Medulla oblongata (tissue), 1 donor: Measurements from ENCODE around the gene ATP5F1A.
"Not testable (repeated sequence)": the region's sequence is repeated elsewhere in the genome, so short reads cannot be mapped to it uniquely, and the experiment has no call there.

Source experiments
- DNase-seq: peaks from one replicate; pipeline ENCODE4 v3.0.0-alpha.2; 2015; ENCODE audit errors: extremely low spot score

Gene ATP5F1A

GRCh38 chr18:46047369-46047768 lies 50.7 kb downstream of the ATP5F1A start:
- not testable (repeated sequence) for DNase-seq

DNA sequence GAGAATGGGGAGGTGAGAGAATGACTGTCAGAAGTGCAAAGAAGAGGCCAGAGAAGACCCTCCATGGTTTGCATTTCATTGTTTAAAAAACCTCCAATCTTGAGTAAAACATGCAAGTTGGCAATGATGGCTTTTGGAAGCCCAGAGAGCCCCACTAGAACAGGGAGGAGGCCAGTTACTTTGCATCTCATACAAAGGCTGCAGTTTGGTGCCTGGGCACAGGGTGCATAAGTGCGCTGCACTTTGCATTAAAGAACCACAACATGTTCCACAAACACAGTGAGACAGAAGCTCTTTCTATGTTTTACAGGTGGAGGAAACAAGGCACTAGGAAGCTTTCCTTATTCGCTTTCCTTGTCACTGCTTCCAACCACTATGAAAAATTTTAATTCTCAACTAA lies 51.4 kb downstream of the ATP5F1A start:
- no peak for DNase-seq

DNA sequence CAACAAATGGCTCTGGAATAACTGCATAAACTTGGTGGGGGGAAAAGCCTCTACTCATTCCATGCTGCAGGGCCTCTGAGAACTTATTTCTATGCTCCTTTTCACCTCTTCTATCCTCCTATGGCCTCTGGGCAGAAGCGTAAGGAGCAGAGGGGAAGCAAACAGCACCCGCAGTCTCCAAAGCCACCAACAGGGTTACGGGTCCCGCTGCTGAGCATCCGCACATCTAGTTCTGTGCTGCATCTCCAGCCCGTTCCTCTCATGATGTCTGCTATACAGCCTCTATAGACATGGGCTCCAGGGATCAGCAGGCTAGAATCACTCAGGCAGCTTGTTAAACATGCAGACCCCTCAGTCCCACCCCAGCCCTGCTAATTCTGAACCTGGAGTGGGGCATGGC lies 52.0 kb downstream of the ATP5F1A start:
- DNase-seq: no peak

DNA sequence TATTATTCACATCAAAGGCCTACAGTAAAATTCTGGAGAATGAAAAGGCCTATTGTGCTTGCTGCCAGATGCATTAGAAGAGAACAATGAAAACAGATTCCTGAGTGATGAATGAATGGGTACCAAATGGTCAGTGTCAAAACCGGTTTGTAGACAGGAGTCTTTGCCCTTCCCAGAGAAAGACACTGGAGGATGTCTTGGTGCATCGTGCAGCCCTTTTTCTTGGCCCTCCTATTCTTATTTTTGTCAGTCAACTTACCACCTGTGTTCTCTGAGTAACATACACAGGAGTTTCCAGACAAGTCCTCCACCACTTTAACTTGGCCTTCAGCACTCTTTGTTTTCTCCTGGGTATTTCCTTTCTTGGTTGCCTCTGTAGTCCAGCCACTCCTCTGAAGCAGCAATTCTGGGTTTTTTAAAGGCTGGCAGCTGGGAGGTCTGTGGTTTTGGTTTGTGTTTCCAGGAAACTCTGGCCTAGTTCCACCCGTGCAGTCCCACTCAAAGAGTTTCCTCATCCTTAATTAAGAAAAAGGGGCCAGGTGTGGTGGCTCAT lies 55.4 kb downstream of the ATP5F1A start:
- peak; percentile 40 for DNase-seq

GRCh38 chr18:46040747-46041104 lies 57.4 kb downstream of the ATP5F1A start:
- DNase-seq: no peak

DNA sequence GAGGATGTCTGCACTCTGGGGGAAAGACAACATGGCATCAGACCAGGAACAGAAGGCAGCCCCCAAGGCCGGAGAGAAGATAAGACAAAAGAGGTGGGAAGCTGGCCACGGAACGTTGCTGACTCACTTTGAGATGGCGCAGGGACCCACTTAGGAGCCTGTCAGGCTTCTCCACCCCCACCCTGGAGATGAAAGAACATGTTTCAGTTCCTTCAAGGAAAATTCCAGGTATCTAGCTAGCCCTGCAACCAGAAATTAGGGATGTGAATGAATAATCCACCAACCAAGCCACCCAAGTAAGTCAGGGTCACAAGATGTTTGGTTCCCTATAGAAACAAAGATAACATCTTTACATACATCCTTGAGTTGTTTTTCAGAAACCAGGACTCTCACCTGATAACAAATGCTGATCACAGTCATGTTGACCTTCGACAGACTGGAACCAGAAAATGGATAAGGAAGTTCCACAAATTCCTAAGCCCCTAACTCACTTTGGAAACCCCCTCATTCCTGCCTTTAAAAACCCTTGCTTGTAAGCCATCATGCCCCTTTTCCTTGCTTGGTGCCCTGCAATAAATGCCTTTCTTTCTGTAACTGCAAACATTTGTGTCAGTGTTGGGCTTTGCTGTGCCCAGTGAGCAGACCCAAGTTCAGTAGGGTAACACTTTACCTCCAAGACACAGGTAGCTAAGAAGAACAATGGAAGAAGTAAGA lies 57.9 kb downstream of the ATP5F1A start:
- no peak for DNase-seq

- no peak for DNase-seq
Observed at GRCh38 chr18:46037512-46038305, 60.4 kb downstream of the ATP5F1A start.

- DNase-seq: no peak
Observed at GRCh38 chr18:46035696-46036680, 62.1 kb downstream of the ATP5F1A start.

GRCh38 chr18:46034230-46034629 lies 63.9 kb downstream of the ATP5F1A start:
- no peak for DNase-seq

DNA sequence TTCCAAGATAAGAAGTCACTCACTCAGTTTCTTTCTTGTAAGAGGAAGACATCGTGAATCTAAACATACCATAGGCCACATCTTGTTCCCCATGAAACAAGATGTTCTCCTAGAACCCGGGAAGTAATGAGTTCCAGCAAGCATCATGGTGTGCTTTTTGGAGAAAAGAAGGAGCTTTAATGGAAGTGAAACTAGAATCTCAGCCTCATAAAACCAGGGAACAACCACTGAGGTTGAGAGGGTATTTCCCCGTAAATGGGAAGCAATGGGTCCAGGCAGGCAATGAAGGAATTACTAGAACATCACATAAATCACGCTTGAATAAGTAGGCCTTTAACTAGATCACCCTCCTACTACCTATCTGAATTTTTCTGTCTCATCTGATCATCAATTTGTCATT lies 66.4 kb downstream of the ATP5F1A start:
- no peak for DNase-seq
